HG03045 (cell line): Measurements from ENCODE around the gene GABRP.
"Not testable (repeated sequence)": the region's sequence is repeated elsewhere in the genome, so short reads cannot be mapped to it uniquely, and the experiment has no call there.

Source experiments
- ATAC-seq: cut with Tn5 transposase; IDR thresholded peaks from one replicate; pipeline ENCODE4 v1.9.1; 2021; ENCODE audit warnings: mild to moderate bottlenecking, moderate library complexity; ENCODE audit not compliant: unreplicated experiment

Gene GABRP

GRCh38 chr5:170791325-170791954 lies 7.9 kb downstream of the GABRP start:
- no peak for ATAC-seq

GRCh38 chr5:170792878-170793277 lies 9.4 kb downstream of the GABRP start:
- no peak for ATAC-seq

- no peak for ATAC-seq
Observed at GRCh38 chr5:170795154-170795553, 11.6 kb downstream of the GABRP start.

- no peak for ATAC-seq
Observed at GRCh38 chr5:170805666-170806065, 22.1 kb downstream of the GABRP start.

GRCh38 chr5:170809551-170809950 lies 26.0 kb downstream of the GABRP start:
- no peak for ATAC-seq

- ATAC-seq: no peak
Observed at GRCh38 chr5:170811719-170812118, 28.2 kb downstream of the GABRP start.

GRCh38 chr5:170813231-170813630 lies 29.7 kb downstream of the GABRP start:
- no peak for ATAC-seq

GRCh38 chr5:170817195-170817594 lies 33.7 kb downstream of the GABRP start:
- no peak for ATAC-seq

GRCh38 chr5:170818232-170818631 lies 34.7 kb downstream of the GABRP start:
- no peak for ATAC-seq

- no peak for ATAC-seq
Observed at GRCh38 chr5:170819824-170820223, 36.3 kb downstream of the GABRP start.

GRCh38 chr5:170821257-170821800 lies 37.8 kb downstream of the GABRP start:
- ATAC-seq: no peak

GRCh38 chr5:170826117-170826516 lies 42.6 kb downstream of the GABRP start:
- ATAC-seq: no peak

- no peak for ATAC-seq
Observed at GRCh38 chr5:170832241-170832640, 48.7 kb downstream of the GABRP start.

- not testable (repeated sequence) for ATAC-seq
Observed at GRCh38 chr5:170833981-170834380, 50.5 kb downstream of the GABRP start.

GRCh38 chr5:170836226-170836625 lies 52.7 kb downstream of the GABRP start:
- no peak for ATAC-seq

GRCh38 chr5:170843870-170844269 lies 60.3 kb downstream of the GABRP start:
- no peak for ATAC-seq

GRCh38 chr5:170844651-170845050 lies 61.1 kb downstream of the GABRP start:
- no peak for ATAC-seq

- ATAC-seq: no peak
Observed at GRCh38 chr5:170846416-170846815, 62.9 kb downstream of the GABRP start.

- no peak for ATAC-seq
Observed at GRCh38 chr5:170846846-170847245, 63.3 kb downstream of the GABRP start.

- ATAC-seq: no peak
Observed at GRCh38 chr5:170848033-170848432, 64.5 kb downstream of the GABRP start.

- ATAC-seq: no peak
Observed at GRCh38 chr5:170849374-170849773, 65.8 kb downstream of the GABRP start.

- no peak for ATAC-seq
Observed at GRCh38 chr5:170854566-170854965, 71.0 kb downstream of the GABRP start.

- ATAC-seq: no peak
Observed at GRCh38 chr5:170857066-170857465, 73.5 kb downstream of the GABRP start.
